Measurements from ENCODE around the gene GBX2. TPM values are rescaled to one million over a fixed set of nuclear protein-coding genes. Genes with fewer than 3 reads are reported as not detected.

The GBX2 gene
- total RNA-seq, 1 experiment from 2014 or later = 10.2 TPM

DNA sequence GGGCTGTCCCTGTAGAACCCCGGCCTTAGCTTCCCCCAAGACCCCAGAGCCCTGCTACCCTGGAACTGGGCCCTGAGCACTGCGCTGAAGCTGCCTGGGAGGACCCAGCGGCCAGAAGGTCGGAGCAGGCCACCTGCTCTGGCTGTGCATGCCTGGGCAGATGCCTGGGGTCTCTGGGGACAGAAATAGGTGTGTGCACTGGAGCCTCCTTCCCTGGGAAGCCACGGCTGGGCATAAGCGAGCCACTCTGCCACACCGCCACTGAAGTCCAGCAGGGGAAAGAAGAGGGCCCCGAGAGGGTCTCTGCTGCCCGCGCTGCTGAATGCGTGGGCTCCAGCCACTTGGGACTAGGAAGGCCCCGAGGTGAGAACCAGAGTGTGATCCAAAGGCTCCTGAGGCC, 6.7 kb downstream of the GBX2 start:
- Histone ChIP-seq H3K4me1 (ENCODE audit: control insufficient read depth, insufficient read depth, low read length) (no peaks in the 10 kb centered on the region), H3K4me3 (ENCODE audit: low read depth in 2 of 2, low read length in 2 of 2) (no peak overlapping the region), H3K27me3 (ENCODE audit: control insufficient read depth, insufficient read depth, low read length) (no peaks in the 10 kb centered on the region), H3K36me3 (ENCODE audit: control insufficient read depth, insufficient read depth, low read length) (no peaks in the 10 kb centered on the region), H3K9me3 (ENCODE audit: control insufficient read depth, insufficient read depth, low read depth, low read length) (no peaks in the 10 kb centered on the region), H3K27ac (ENCODE audit: low read length) (no peak overlapping the region)
- no peak for DNase-seq (ENCODE audit: low read depth, low spot score)
- no peak for ATAC-seq
- ChIA-PET CTCF (interaction anchor here (0.6 to 1.8 kb wide), 2 partner anchors 14 to 31 kb away, joined by 3 to 4 read pairs; no protein-coding TSS in a partner anchor), POLR2A (no interaction called here)
- intact Hi-C loops (cut with micrococcal nuclease; ENCODE audit: unreplicated experiment) (no loop called here), in situ Hi-C loops (cut with HindIII; ENCODE audit: low pct_unique_long_range_greater_than_20kb, low sequenced_read_pairs) (no loop called here)
- no TSS peak for BruUV-seq (replicated peaks)
- TF ChIP-seq POLR2AphosphoS5 (IDR thresholded peaks at IDR 0.05; ENCODE audit: low read depth, low read length) (no peak), REST (IDR thresholded peaks at IDR 0.05; ENCODE audit: insufficient read depth in 1 of 2, low read depth in 2 of 2, low read length in 1 of 2) (no peak), SIN3A (IDR thresholded peaks at IDR 0.05; ENCODE audit: borderline replicate concordance, insufficient read depth, low read depth, low read length) (no peak), CTCF (IDR thresholded peaks at IDR 0.05) (no peak), TCF7L2 (IDR thresholded peaks at IDR 0.05; ENCODE audit: low read depth, low read length) (no peak)

- in situ Hi-C loops (cut with HindIII; ENCODE audit: low pct_unique_long_range_greater_than_20kb, low sequenced_read_pairs) = no loop called here
- DNase-seq (ENCODE audit: low read depth, low spot score) = no peak
- no TSS peak for BruUV-seq (replicated peaks)
- Histone ChIP-seq H3K27me3 (ENCODE audit: control insufficient read depth, insufficient read depth, low read length) (no peaks in the 10 kb centered on the region), H3K4me1 (ENCODE audit: control insufficient read depth, insufficient read depth, low read length) (no peaks in the 10 kb centered on the region), H3K9me3 (ENCODE audit: control insufficient read depth, insufficient read depth, low read depth, low read length) (no peaks in the 10 kb centered on the region), H3K27ac (ENCODE audit: low read length) (no peak overlapping the region), H3K4me3 (ENCODE audit: low read depth in 2 of 2, low read length in 2 of 2) (no peak overlapping the region), H3K36me3 (ENCODE audit: control insufficient read depth, insufficient read depth, low read length) (no peaks in the 10 kb centered on the region)
- CTCF ChIA-PET = interaction anchor here (0.6 to 1.8 kb wide), 2 partner anchors 15 to 30 kb away, joined by 3 to 4 read pairs; no protein-coding TSS in a partner anchor
- ATAC-seq = no peak
- intact Hi-C loops (cut with micrococcal nuclease; ENCODE audit: unreplicated experiment) = no loop called here
- POLR2A ChIA-PET = no interaction called here
- no peak for TF ChIP-seq REST (IDR thresholded peaks at IDR 0.05; ENCODE audit: insufficient read depth in 1 of 2, low read depth in 2 of 2, low read length in 1 of 2)
- no peak for TF ChIP-seq POLR2AphosphoS5 (IDR thresholded peaks at IDR 0.05; ENCODE audit: low read depth, low read length)
- no peak for TF ChIP-seq SIN3A (IDR thresholded peaks at IDR 0.05; ENCODE audit: borderline replicate concordance, insufficient read depth, low read depth, low read length)
- TF ChIP-seq CTCF (IDR thresholded peaks at IDR 0.05) = no peak
- TF ChIP-seq TCF7L2 (IDR thresholded peaks at IDR 0.05; ENCODE audit: low read depth, low read length) = no peak
Measured at GRCh38 chr2:236161082-236161462, 7.1 kb downstream of the GBX2 start.

Data from Panc1 (cell line).